ENCODE measurements around the gene BSG. TPM values are rescaled to one million over a fixed set of nuclear protein-coding genes. Genes with fewer than 3 reads are reported as not detected.

The BSG gene
- total and polyA plus RNA-seq, 4 donors = 80.4 to 367 (median 149) TPM

DNA sequence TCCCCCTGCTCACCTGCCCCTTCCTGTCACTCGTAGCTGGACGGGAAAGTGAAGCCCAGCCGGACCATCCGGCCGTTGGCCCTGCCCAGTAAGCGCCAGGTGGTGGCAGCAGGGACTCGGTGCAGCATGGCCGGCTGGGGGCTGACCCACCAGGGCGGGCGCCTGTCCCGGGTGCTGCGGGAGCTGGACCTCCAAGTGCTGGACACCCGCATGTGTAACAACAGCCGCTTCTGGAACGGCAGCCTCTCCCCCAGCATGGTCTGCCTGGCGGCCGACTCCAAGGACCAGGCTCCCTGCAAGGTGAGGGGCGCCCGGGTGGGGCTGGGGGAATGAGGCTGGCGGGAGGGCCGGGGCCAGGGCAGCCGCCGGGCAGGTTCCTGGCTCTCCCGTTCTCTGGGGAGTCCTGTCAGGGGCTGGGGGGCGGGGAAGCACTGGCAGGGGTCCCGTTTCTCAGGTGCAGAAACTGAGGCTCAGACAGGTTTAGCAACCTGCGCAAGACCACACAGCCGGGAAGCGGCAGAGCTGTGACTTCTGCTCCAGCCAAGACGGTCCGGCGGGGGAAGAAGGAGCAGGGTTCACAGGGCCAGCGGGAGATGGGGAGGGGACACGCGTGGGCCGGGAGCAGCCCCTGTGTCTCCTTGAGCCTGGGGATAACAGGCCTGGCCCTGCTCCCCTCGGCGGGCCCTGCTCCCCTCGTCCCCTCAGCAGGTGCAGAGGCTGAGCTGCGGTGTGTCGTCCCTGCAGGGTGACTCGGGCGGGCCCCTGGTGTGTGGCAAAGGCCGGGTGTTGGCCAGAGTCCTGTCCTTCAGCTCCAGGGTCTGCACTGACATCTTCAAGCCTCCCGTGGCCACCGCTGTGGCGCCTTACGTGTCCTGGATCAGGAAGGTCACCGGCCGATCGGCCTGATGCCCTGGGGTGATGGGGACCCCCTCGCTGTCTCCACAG, 23.2 kb upstream of the BSG start:
- Histone ChIP-seq H3K36me3 (ENCODE audit: control insufficient read depth in 4 of 4, insufficient read depth in 3 of 4, low read depth in 1 of 4, low read length in 3 of 4) (no peaks in the 10 kb centered on the region), H3K9me3 (ENCODE audit: control insufficient read depth in 4 of 4, low read length in 3 of 4) (no peaks in the 10 kb centered on the region), H3K4me1 (ENCODE audit: control insufficient read depth in 4 of 4, insufficient read depth in 4 of 4, low read length in 3 of 4) (no peaks in the 10 kb centered on the region), H3K27me3 (ENCODE audit: control insufficient read depth in 4 of 4, insufficient read depth in 4 of 4, low read length in 3 of 4) (no peaks in the 10 kb centered on the region), H3K4me3 (ENCODE audit: low read depth in 1 of 3, low read length in 3 of 3) (no peak overlapping the region), H3K27ac (ENCODE audit: low read depth in 1 of 2, low read length in 2 of 2) (no peak overlapping the region), H3K9ac (ENCODE audit: low read depth in 1 of 2, low read length in 2 of 2) (no peak overlapping the region)
- no peak for DNase-seq (ENCODE audit: low spot score)
- 77% methylated on average over 52 of the region's 52 CpGs for WGBS
- TF ChIP-seq GABPA (IDR thresholded peaks at IDR 0.05 in 1 of 2, conservative IDR thresholded peaks at IDR 0.05 in 1 of 2) = no peak
- no peak for TF ChIP-seq SP1 (IDR thresholded peaks at IDR 0.05)
- no peak for TF ChIP-seq FOXA2 (IDR thresholded peaks at IDR 0.05)
- TF ChIP-seq TAF1 (conservative IDR thresholded peaks at IDR 0.05) = no peak
- TF ChIP-seq, protein P1, sequence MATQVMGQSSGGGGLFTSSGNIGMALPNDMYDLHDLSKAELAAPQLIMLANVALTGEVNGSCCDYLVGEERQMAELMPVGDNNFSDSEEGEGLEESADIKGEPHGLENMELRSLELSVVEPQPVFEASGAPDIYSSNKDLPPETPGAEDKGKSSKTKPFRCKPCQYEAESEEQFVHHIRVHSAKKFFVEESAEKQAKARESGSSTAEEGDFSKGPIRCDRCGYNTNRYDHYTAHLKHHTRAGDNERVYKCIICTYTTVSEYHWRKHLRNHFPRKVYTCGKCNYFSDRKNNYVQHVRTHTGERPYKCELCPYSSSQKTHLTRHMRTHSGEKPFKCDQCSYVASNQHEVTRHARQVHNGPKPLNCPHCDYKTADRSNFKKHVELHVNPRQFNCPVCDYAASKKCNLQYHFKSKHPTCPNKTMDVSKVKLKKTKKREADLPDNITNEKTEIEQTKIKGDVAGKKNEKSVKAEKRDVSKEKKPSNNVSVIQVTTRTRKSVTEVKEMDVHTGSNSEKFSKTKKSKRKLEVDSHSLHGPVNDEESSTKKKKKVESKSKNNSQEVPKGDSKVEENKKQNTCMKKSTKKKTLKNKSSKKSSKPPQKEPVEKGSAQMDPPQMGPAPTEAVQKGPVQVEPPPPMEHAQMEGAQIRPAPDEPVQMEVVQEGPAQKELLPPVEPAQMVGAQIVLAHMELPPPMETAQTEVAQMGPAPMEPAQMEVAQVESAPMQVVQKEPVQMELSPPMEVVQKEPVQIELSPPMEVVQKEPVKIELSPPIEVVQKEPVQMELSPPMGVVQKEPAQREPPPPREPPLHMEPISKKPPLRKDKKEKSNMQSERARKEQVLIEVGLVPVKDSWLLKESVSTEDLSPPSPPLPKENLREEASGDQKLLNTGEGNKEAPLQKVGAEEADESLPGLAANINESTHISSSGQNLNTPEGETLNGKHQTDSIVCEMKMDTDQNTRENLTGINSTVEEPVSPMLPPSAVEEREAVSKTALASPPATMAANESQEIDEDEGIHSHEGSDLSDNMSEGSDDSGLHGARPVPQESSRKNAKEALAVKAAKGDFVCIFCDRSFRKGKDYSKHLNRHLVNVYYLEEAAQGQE (IDR thresholded peaks at IDR 0.05) = no peak
- TF ChIP-seq, protein P2, sequence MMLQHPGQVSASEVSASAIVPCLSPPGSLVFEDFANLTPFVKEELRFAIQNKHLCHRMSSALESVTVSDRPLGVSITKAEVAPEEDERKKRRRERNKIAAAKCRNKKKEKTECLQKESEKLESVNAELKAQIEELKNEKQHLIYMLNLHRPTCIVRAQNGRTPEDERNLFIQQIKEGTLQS (IDR thresholded peaks at IDR 0.05) = no peak
- TF ChIP-seq RAD21 (IDR thresholded peaks at IDR 0.05) = no peak
- no peak for TF ChIP-seq HNF4G (IDR thresholded peaks at IDR 0.05)
- TF ChIP-seq EGR1 (IDR thresholded peaks at IDR 0.05; ENCODE audit: low read depth in 2 of 2) = no peak
- TF ChIP-seq HNF4A (conservative IDR thresholded peaks at IDR 0.05) = no peak
- TF ChIP-seq YY1 (IDR thresholded peaks at IDR 0.05) = no peak
- TF ChIP-seq FOXA1 (IDR thresholded peaks at IDR 0.05) = no peak
- no peak for TF ChIP-seq NR2F2 (IDR thresholded peaks at IDR 0.05)
- TF ChIP-seq, protein P3, sequence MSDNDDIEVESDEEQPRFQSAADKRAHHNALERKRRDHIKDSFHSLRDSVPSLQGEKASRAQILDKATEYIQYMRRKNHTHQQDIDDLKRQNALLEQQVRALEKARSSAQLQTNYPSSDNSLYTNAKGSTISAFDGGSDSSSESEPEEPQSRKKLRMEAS (IDR thresholded peaks at IDR 0.05) = no peak
- TF ChIP-seq RXRA (IDR thresholded peaks at IDR 0.05) = no peak
- TF ChIP-seq, protein P4, sequence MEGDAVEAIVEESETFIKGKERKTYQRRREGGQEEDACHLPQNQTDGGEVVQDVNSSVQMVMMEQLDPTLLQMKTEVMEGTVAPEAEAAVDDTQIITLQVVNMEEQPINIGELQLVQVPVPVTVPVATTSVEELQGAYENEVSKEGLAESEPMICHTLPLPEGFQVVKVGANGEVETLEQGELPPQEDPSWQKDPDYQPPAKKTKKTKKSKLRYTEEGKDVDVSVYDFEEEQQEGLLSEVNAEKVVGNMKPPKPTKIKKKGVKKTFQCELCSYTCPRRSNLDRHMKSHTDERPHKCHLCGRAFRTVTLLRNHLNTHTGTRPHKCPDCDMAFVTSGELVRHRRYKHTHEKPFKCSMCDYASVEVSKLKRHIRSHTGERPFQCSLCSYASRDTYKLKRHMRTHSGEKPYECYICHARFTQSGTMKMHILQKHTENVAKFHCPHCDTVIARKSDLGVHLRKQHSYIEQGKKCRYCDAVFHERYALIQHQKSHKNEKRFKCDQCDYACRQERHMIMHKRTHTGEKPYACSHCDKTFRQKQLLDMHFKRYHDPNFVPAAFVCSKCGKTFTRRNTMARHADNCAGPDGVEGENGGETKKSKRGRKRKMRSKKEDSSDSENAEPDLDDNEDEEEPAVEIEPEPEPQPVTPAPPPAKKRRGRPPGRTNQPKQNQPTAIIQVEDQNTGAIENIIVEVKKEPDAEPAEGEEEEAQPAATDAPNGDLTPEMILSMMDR (IDR thresholded peaks at IDR 0.05; ENCODE audit: low read depth, low read length, missing input control) = no peak
- TF ChIP-seq JUND (IDR thresholded peaks at IDR 0.05) = no peak
- TF ChIP-seq, protein P5, sequence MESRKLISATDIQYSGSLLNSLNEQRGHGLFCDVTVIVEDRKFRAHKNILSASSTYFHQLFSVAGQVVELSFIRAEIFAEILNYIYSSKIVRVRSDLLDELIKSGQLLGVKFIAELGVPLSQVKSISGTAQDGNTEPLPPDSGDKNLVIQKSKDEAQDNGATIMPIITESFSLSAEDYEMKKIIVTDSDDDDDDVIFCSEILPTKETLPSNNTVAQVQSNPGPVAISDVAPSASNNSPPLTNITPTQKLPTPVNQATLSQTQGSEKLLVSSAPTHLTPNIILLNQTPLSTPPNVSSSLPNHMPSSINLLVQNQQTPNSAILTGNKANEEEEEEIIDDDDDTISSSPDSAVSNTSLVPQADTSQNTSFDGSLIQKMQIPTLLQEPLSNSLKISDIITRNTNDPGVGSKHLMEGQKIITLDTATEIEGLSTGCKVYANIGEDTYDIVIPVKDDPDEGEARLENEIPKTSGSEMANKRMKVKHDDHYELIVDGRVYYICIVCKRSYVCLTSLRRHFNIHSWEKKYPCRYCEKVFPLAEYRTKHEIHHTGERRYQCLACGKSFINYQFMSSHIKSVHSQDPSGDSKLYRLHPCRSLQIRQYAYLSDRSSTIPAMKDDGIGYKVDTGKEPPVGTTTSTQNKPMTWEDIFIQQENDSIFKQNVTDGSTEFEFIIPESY (IDR thresholded peaks at IDR 0.05) = no peak
